Hepatocyte (in vitro differentiated cells): ENCODE data around the gene SMIM20.

Experiments
- EZH2phosphoT487 ChIP-seq: fragments of 200-600 bp; sonication (generic); IDR thresholded peaks from one replicate; pipeline ENCODE4 v1.6.1; 2018; ENCODE audit warnings: antibody characterized with exemption, mild to moderate bottlenecking, low read depth, moderate library complexity; ENCODE audit not compliant: unreplicated experiment, severe bottlenecking
- TF ChIP-seq, protein P1 (sequence below): fragments of 200-600 bp; sonication (generic); IDR thresholded peaks from 2 replicates; pipeline ENCODE4 v1.5.1; 2016; ENCODE audit warnings: antibody characterized with exemption, mild to moderate bottlenecking; ENCODE audit not compliant: poor library complexity

DNA sequence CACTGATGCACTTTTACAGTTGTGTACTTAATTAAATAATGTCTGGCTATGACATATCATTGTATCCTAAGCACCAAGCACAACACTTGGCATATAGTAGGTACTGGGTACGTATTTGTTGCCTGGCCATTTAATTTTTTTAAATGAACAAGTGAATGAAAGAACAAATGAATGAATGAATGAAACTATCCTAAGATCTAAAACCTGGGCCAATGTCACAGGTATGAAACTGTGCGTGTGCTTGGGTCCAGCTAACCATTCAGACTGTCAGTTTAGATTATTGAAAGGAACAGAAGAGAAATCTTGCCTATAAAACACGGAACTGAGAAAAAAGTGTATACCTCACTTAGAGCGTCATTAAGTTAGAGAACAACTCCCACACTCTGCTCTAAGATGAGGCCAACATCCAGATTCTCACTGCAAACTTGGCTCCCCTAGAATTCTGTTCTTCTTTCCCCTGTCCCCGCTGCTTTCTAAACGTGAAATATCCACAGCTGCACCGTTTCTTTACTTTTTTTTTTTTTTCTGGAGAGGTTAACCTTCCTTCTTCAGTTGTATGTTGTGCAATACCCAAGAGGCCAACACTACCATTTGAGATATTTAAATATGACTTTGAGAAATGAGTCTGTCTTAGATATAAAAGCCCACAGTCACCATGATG lies 33.9 kb upstream of the SMIM20 start:
- TF ChIP-seq, protein P1, sequence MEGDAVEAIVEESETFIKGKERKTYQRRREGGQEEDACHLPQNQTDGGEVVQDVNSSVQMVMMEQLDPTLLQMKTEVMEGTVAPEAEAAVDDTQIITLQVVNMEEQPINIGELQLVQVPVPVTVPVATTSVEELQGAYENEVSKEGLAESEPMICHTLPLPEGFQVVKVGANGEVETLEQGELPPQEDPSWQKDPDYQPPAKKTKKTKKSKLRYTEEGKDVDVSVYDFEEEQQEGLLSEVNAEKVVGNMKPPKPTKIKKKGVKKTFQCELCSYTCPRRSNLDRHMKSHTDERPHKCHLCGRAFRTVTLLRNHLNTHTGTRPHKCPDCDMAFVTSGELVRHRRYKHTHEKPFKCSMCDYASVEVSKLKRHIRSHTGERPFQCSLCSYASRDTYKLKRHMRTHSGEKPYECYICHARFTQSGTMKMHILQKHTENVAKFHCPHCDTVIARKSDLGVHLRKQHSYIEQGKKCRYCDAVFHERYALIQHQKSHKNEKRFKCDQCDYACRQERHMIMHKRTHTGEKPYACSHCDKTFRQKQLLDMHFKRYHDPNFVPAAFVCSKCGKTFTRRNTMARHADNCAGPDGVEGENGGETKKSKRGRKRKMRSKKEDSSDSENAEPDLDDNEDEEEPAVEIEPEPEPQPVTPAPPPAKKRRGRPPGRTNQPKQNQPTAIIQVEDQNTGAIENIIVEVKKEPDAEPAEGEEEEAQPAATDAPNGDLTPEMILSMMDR, result no peak
- TF ChIP-seq EZH2phosphoT487, result no peak
